ENCODE measurements around the gene CRP. TPM values are rescaled to one million over a fixed set of nuclear protein-coding genes. Genes with fewer than 3 reads are reported as not detected.
"Not testable (repeated sequence)": the region's sequence is repeated elsewhere in the genome, so short reads cannot be mapped to it uniquely, and the experiment has no call there.

The CRP gene
- total RNA-seq, 4 donors from 2014 or later, result not detected

- no peak for TF ChIP-seq POLR2A (IDR thresholded peaks at IDR 0.05)
- TF ChIP-seq CTCF (IDR thresholded peaks at IDR 0.05), result no peak
- Histone ChIP-seq H3K27me3 (no peaks in the 10 kb centered on the region), H3K27ac (no peak overlapping the region), H3K36me3 (no peaks in the 10 kb centered on the region), H3K4me1 (no peaks in the 10 kb centered on the region), H3K9me3 (no peaks in the 10 kb centered on the region), H3K4me3 (no peak overlapping the region)
- no peak for DNase-seq
Observed at GRCh38 chr1:159675046-159675445, 39.3 kb downstream of the CRP start.

- not testable (repeated sequence) for H3K4me1 ChIP-seq, H3K27ac ChIP-seq, H3K36me3 ChIP-seq, H3K4me3 ChIP-seq, H3K9me3 ChIP-seq, H3K27me3 ChIP-seq, DNase-seq
Observed at GRCh38 chr1:159672390-159672789, 42.0 kb downstream of the CRP start.

- Histone ChIP-seq H3K27me3 (no peaks in the 10 kb centered on the region), H3K4me3 (no peak overlapping the region), H3K9me3 (no peaks in the 10 kb centered on the region), H3K4me1 (no peaks in the 10 kb centered on the region), H3K36me3 (no peaks in the 10 kb centered on the region), H3K27ac (no peak overlapping the region)
- no peak for DNase-seq
- TF ChIP-seq POLR2A (IDR thresholded peaks at IDR 0.05), result no peak
- TF ChIP-seq CTCF (IDR thresholded peaks at IDR 0.05), result no peak
Observed at GRCh38 chr1:159669338-159669737, 45.1 kb downstream of the CRP start.

GRCh38 chr1:159668739-159669138 is 45.6 kb downstream of the CRP start:
- Histone ChIP-seq H3K9me3 (no peaks in the 10 kb centered on the region), H3K27ac (no peak overlapping the region), H3K36me3 (no peaks in the 10 kb centered on the region), H3K27me3 (no peaks in the 10 kb centered on the region), H3K4me1 (no peaks in the 10 kb centered on the region), H3K4me3 (no peak overlapping the region)
- no peak for DNase-seq
- TF ChIP-seq CTCF (IDR thresholded peaks at IDR 0.05) (no peak), POLR2A (IDR thresholded peaks at IDR 0.05) (no peak)

GRCh38 chr1:159664247-159664646 is 50.1 kb downstream of the CRP start:
- H3K4me1 ChIP-seq, result no peaks in the 10 kb centered on the region
- no peaks in the 10 kb centered on the region for H3K36me3 ChIP-seq
- no peak overlapping the region for H3K4me3 ChIP-seq
- no peak for TF ChIP-seq POLR2A (IDR thresholded peaks at IDR 0.05)
- no peak for TF ChIP-seq CTCF (IDR thresholded peaks at IDR 0.05)
- no peaks in the 10 kb centered on the region for H3K9me3 ChIP-seq
- H3K27me3 ChIP-seq, result no peaks in the 10 kb centered on the region
- no peak overlapping the region for H3K27ac ChIP-seq
- no peak for DNase-seq

GRCh38 chr1:159663552-159663951 is 50.8 kb downstream of the CRP start:
- H3K4me1 ChIP-seq, result no peaks in the 10 kb centered on the region

More at GRCh38 chr1:159663552-159663951, 50.8 kb downstream of the CRP start:
- Histone ChIP-seq H3K9me3 (no peaks in the 10 kb centered on the region), H3K27ac (no peak overlapping the region), H3K36me3 (no peaks in the 10 kb centered on the region), H3K4me3 (no peak overlapping the region), H3K27me3 (no peaks in the 10 kb centered on the region)
- no peak for TF ChIP-seq POLR2A (IDR thresholded peaks at IDR 0.05)
- no peak for TF ChIP-seq CTCF (IDR thresholded peaks at IDR 0.05)
- DNase-seq, result no peak

Other genes with a start within 250 kb of the CRP start
- gene OR10J5, start 178.6 kb downstream of the CRP start, total RNA-seq, result not detected
- not detected for gene APCS, start 126.8 kb downstream of the CRP start, total RNA-seq
- gene DUSP23, start 66.4 kb upstream of the CRP start, total RNA-seq, result 100 to 1,000 TPM in 1 of 4 donors, 10 to 100 TPM in 3; 66.8 to 103 (median 74.2) TPM
- 10 to 100 TPM in 1 of 4 donors, 1 to 10 TPM in 1, not detected in 2; 2.4 to 13.2 TPM for gene FCRL6, start 87.8 kb upstream of the CRP start, total RNA-seq
- 10 to 100 TPM in 1 of 4 donors, 1 to 10 TPM in 2, not detected in 1; 1.1 to 18.2 (median 2.7) TPM for gene SLAMF8, start 112.3 kb upstream of the CRP start, total RNA-seq
- under 1 TPM in 1 of 4 donors, not detected in 3; 0.85 TPM for gene VSIG8, start 148.1 kb upstream of the CRP start, total RNA-seq
- 1 to 10 TPM in 1 of 4 donors, not detected in 3; 2.5 TPM for gene CFAP45, start 185.6 kb upstream of the CRP start, total RNA-seq
- gene TAGLN2, start 210.9 kb upstream of the CRP start, total RNA-seq, result 100 to 1,000 TPM; 120 to 304 (median 177) TPM
- 100 to 1,000 TPM in 1 of 4 donors, 10 to 100 TPM in 2, 1 to 10 TPM in 1; 5.8 to 169 (median 40.6) TPM for gene IGSF9, start 231.0 kb upstream of the CRP start, total RNA-seq
- gene SLAMF9, start 239.6 kb upstream of the CRP start, total RNA-seq, result not detected